H1 (cell line): ENCODE results near the gene FIS1. TPM values are rescaled to one million over a fixed set of nuclear protein-coding genes. Genes with fewer than 3 reads are reported as not detected.

ENCODE experiments used
- BRCA1 ChIP-seq: IDR thresholded peaks from 2 replicates; pipeline ENCODE4 v1.6.1; 2012; ENCODE audit warnings: low read depth, low read length, improper control_type of control experiment
- CBX5 ChIP-seq: fragments of 300-800, 300-1000 bp; sonication (generic); IDR thresholded peaks from 2 replicates; pipeline ENCODE4 v1.7.1; 2016; ENCODE audit warnings: antibody characterized with exemption, low read length, low read depth
- FOSL1 ChIP-seq: IDR thresholded peaks from 2 replicates; pipeline ENCODE4 v1.6.1; 2011; ENCODE audit warnings: mild to moderate bottlenecking, low read depth, low read length, moderate library complexity; ENCODE audit not compliant: insufficient read depth
- HDAC2 ChIP-seq, 2 experiments: fragments of 300-600 bp in 1 of 2; sonication (generic) in 1 of 2; IDR thresholded peaks; 2 replicates each; pipeline ENCODE4 v1.6.1; 2011 to 2012; ENCODE audit warnings: low read depth in 2 of 2, low read length in 2 of 2, mild to moderate bottlenecking in 2 of 2, moderate library complexity in 2 of 2, borderline replicate concordance in 1 of 2, inconsistent platforms in 1 of 2
- HDAC6 ChIP-seq: IDR thresholded peaks from one replicate; pipeline ENCODE4 v1.7.1; 2012; ENCODE audit warnings: low read depth, mild to moderate bottlenecking, inconsistent platforms, low read length, moderate library complexity
- KDM5A ChIP-seq: fragments of 200-600 bp; IDR thresholded peaks from 2 replicates; pipeline ENCODE4 v1.7.1; 2012; ENCODE audit warnings: mild to moderate bottlenecking, low read length, inconsistent platforms, mixed read lengths
- NANOG ChIP-seq: IDR thresholded peaks from 2 replicates; pipeline ENCODE4 v1.6.1; 2011; ENCODE audit warnings: low read length, low read depth, mild to moderate bottlenecking, inconsistent platforms; ENCODE audit not compliant: insufficient read depth, poor library complexity, severe bottlenecking
- PHF8 ChIP-seq: fragments of 200-600 bp; sonication (generic); conservative IDR thresholded peaks from 2 replicates; pipeline ENCODE4 v1.7.1; 2012; ENCODE audit warnings: low read depth, mild to moderate bottlenecking, inconsistent platforms, low read length, moderate library complexity
- POLR2AphosphoS5 ChIP-seq: IDR thresholded peaks from 2 replicates; pipeline ENCODE4 v1.6.1; 2011; ENCODE audit warnings: low read depth, low read length
- POU5F1 ChIP-seq: IDR thresholded peaks from 2 replicates; pipeline ENCODE4 v1.6.1; 2011; ENCODE audit warnings: low read depth, mild to moderate bottlenecking, low read length, moderate library complexity
- SAP30 ChIP-seq: fragments of 300-600 bp; sonication (generic); IDR thresholded peaks from 2 replicates; pipeline ENCODE4 v1.7.1; 2012; ENCODE audit warnings: low read length, moderate library complexity, mild to moderate bottlenecking, inconsistent platforms; ENCODE audit not compliant: insufficient read depth, insufficient replicate concordance
- SIN3A ChIP-seq, 2 experiments: IDR thresholded peaks in 1 of 2; conservative IDR thresholded peaks in 1 of 2; 2 replicates each; pipeline ENCODE4 v1.6.1; 2011 to 2012; ENCODE audit warnings: low read length in 2 of 2, improper control_type of control experiment in 1 of 2, low read depth in 1 of 2, mild to moderate bottlenecking in 1 of 2
- SIX5 ChIP-seq: IDR thresholded peaks from 2 replicates; pipeline ENCODE4 v1.6.1; 2011; ENCODE audit warnings: mild to moderate bottlenecking, low read depth, low read length
- TAF1 ChIP-seq: IDR thresholded peaks from 2 replicates; pipeline ENCODE4 v1.6.1; 2011; ENCODE audit warnings: mild to moderate bottlenecking, low read depth, low read length
- polyA plus RNA-seq, 7 experiments: library from polyadenylated mRNA; depleted of rRNA in 3 of 7; stranded (reverse) in 5 of 7; unstranded in 2 of 7; fragments of >200 nt in 5 of 7; fragments of 200-250 nt in 2 of 7; gene quantifications; 1 replicate in 5 of 7; 2 replicates in 1 of 7; 4 replicates in 1 of 7; pipeline versions ENCODE4 v1.2.1 to v1.2.3, GENCODE V29; 2011 to 2013; ENCODE audit warnings: missing spikeins in 2 of 7, mixed read lengths in 2 of 7
- total RNA-seq: library from RNA; stranded (reverse); fragmentation: NEBNext Ultra II Directional; extraction: Animal tissue kit (Norgen Biotek cat#: 25700); gene quantifications from 2 replicates; pipeline ENCODE4 v1.2.1, GENCODE V29; 2021
- TF ChIP-seq, protein P1 (sequence below): IDR thresholded peaks from 2 replicates; pipeline ENCODE4 v1.6.1; 2012; ENCODE audit warnings: inconsistent platforms
- TF ChIP-seq, protein P2 (sequence below): IDR thresholded peaks from 2 replicates; pipeline ENCODE4 v1.6.1; 2012; ENCODE audit warnings: inconsistent platforms
- TF ChIP-seq, protein P3 (sequence below), 3 experiments: IDR thresholded peaks; 1 replicate in 2 of 3; 2 replicates in 1 of 3; pipeline versions ENCODE4 v1.5.1 to v1.6.1; 2011; ENCODE audit warnings: low read length in 3 of 3, mild to moderate bottlenecking in 3 of 3, inconsistent platforms in 2 of 3, low read depth in 1 of 3, moderate library complexity in 1 of 3; ENCODE audit not compliant: insufficient read depth in 1 of 3; ENCODE audit errors: control extremely low read depth in 1 of 3
- TF ChIP-seq, protein P4 (sequence below): IDR thresholded peaks from 2 replicates; pipeline ENCODE4 v1.6.1; 2011; ENCODE audit warnings: low read length, improper control_type of control experiment

The FIS1 gene
- total and polyA plus RNA-seq, 2 of the 8 experiments (the other 6 are each of a cell fraction or from before 2014, with no cell fraction given), result 128 to 195 TPM

DNA sequence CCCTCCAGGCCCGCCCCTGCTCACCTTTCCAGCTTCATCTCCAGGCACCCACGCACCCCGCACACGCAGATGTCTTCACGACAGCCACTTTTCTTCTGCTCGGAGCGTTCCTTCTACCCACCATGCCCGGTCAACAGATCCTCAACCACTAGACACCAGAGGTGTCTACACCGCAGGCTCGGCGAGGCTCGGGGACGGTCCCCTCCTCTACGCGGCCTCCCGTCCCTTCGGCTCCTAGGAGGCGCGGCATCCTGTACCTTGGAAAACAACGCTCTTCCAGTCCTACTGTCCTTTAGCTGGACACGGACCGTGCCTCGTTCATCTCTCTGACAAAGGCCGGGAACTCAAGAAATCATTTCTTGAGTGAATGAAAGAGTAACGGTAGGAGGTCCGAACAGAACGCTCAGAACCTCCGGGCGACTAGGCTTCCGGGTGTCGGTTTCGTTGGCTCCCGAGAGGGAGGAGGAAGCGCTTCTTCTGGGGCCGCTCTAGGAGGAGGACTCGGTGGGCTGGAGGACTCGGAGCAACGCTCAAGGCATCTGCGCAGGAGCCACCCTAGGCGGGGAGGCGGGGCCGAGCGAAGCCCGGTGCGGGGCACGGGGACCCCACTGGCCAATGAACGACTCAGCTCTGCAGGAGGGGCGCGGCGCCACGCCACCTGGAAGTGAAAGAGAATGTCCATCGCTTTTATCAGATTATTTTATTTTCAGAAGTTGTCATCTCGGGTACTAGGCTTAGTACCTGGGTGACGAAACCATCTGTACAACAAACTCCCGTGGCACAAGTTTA lies 7.2 kb upstream of the FIS1 start (continued):
- TF ChIP-seq PHF8, result peak; percentile 77
- TF ChIP-seq CBX5, result no peak
- peak; percentile 46 for TF ChIP-seq SAP30
- TF ChIP-seq SIX5, result no peak
- TF ChIP-seq, protein P1, sequence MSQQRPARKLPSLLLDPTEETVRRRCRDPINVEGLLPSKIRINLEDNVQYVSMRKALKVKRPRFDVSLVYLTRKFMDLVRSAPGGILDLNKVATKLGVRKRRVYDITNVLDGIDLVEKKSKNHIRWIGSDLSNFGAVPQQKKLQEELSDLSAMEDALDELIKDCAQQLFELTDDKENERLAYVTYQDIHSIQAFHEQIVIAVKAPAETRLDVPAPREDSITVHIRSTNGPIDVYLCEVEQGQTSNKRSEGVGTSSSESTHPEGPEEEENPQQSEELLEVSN, result no peak
- TF ChIP-seq, protein P2, sequence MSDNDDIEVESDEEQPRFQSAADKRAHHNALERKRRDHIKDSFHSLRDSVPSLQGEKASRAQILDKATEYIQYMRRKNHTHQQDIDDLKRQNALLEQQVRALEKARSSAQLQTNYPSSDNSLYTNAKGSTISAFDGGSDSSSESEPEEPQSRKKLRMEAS, result 0 out of 2 replicates have a peak, but pooled peaks have one; percentile 34
- TF ChIP-seq POU5F1, result no peak
- TF ChIP-seq HDAC2 (IDR thresholded peaks at IDR 0.05; ENCODE audit: borderline replicate concordance in 1 of 2, low read depth in 2 of 2, low read length in 2 of 2), result no peak
- TF ChIP-seq POLR2AphosphoS5, result no peak
- TF ChIP-seq FOSL1, result no peak
- peak; percentile 75 for TF ChIP-seq TAF1
- peak; percentile 33 for TF ChIP-seq NANOG
- TF ChIP-seq, protein P3, sequence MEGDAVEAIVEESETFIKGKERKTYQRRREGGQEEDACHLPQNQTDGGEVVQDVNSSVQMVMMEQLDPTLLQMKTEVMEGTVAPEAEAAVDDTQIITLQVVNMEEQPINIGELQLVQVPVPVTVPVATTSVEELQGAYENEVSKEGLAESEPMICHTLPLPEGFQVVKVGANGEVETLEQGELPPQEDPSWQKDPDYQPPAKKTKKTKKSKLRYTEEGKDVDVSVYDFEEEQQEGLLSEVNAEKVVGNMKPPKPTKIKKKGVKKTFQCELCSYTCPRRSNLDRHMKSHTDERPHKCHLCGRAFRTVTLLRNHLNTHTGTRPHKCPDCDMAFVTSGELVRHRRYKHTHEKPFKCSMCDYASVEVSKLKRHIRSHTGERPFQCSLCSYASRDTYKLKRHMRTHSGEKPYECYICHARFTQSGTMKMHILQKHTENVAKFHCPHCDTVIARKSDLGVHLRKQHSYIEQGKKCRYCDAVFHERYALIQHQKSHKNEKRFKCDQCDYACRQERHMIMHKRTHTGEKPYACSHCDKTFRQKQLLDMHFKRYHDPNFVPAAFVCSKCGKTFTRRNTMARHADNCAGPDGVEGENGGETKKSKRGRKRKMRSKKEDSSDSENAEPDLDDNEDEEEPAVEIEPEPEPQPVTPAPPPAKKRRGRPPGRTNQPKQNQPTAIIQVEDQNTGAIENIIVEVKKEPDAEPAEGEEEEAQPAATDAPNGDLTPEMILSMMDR (IDR thresholded peaks at IDR 0.05; ENCODE audit: control extremely low read depth in 1 of 3, insufficient read depth in 1 of 3, low read depth in 1 of 3, low read length in 3 of 3), result no peak
- no peak for TF ChIP-seq BRCA1
- no peak for TF ChIP-seq HDAC6
- TF ChIP-seq, protein P4, sequence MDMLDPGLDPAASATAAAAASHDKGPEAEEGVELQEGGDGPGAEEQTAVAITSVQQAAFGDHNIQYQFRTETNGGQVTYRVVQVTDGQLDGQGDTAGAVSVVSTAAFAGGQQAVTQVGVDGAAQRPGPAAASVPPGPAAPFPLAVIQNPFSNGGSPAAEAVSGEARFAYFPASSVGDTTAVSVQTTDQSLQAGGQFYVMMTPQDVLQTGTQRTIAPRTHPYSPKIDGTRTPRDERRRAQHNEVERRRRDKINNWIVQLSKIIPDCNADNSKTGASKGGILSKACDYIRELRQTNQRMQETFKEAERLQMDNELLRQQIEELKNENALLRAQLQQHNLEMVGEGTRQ, result peak; percentile 88
- peak; percentile 62 to 85; a peak in 2 of 4 replicates for TF ChIP-seq SIN3A (conservative IDR thresholded peaks at IDR 0.05 in 1 of 2, IDR thresholded peaks at IDR 0.05 in 1 of 2; ENCODE audit: low read depth in 1 of 2, low read length in 2 of 2)
- peak; percentile 52; the same call in 1 of the 2 replicates for TF ChIP-seq KDM5A
